AG04450 (cell line): ENCODE measurements around the gene CDH13. TPM values are rescaled to one million over a fixed set of nuclear protein-coding genes. Genes with fewer than 3 reads are reported as not detected.

ENCODE experiments used
- CTCF ChIA-PET: fragments of 300-600, 350-600 bp; formaldehyde crosslinking; extraction: SDS; loops from one replicate; lab custom pipeline; 2022; ENCODE audit warnings: antibody characterized with exemption, inconsistent platforms; lab: Charles Lee
- POLR2A ChIA-PET: fragments of 350-600 bp; formaldehyde crosslinking; extraction: SDS; loops from one replicate; lab custom pipeline; 2021; ENCODE audit warnings: antibody characterized with exemption, inconsistent platforms; lab: Yijun Ruan, JAX
- DNase-seq: peaks from one replicate; pipeline ENCODE4 v3.0.0-alpha.2; 2011; ENCODE audit warnings: low read depth, low spot score
- H3K27ac ChIP-seq: one replicate; pipeline ENCODE4 v1.5.1; 2012; ENCODE audit warnings: low read depth, low read length, control low read depth
- H3K27me3 ChIP-seq: one replicate; pipeline ENCODE4 v1.6.0; 2012; ENCODE audit warnings: low read length; ENCODE audit not compliant: control insufficient read depth, insufficient read depth
- H3K4me3 ChIP-seq: 2 replicates; pipeline ENCODE4 v1.5.1; 2011; ENCODE audit warnings: mild to moderate bottlenecking, low read depth, low read length, control low read depth
- H3K9me3 ChIP-seq: 2 replicates; pipeline ENCODE4 v1.5.1; 2012; ENCODE audit warnings: low read length; ENCODE audit not compliant: control insufficient read depth, insufficient read depth
- CTCF ChIP-seq: IDR thresholded peaks from 2 replicates; pipeline ENCODE4 v1.5.1; 2011; ENCODE audit warnings: low read depth, low read length, control low read depth, inconsistent platforms
- polyA plus RNA-seq: library from polyadenylated mRNA; depleted of rRNA; stranded (reverse); fragments of >200 nt; gene quantifications from 2 replicates; pipeline ENCODE4 v1.2.3, GENCODE V29; 2011

The CDH13 gene
- polyA plus RNA-seq, 1 experiment = 55.0 TPM

- H3K27ac ChIP-seq = no peak overlapping the region
- TF ChIP-seq CTCF = no peak
- no peak overlapping the region for H3K4me3 ChIP-seq
- POLR2A ChIA-PET = interaction anchor here (0.5 kb wide), 1 partner anchor 16 kb away, joined by 3 read pairs; no protein-coding TSS in a partner anchor
- CTCF ChIA-PET = no interaction called here
- no peaks in the 10 kb centered on the region for H3K27me3 ChIP-seq
- no peak for DNase-seq
- H3K9me3 ChIP-seq = peaks cover 2% of the 10 kb centered on the region
These were observed 1084.3 kb downstream of the CDH13 start for GRCh38 chr16:83711069-83711468.

GRCh38 chr16:83713597-83713996, 1086.8 kb downstream of the CDH13 start:
- CTCF ChIA-PET = no interaction called here
- H3K27ac ChIP-seq = no peak overlapping the region
- POLR2A ChIA-PET = no interaction called here
- no peak for TF ChIP-seq CTCF
- H3K9me3 ChIP-seq = peaks cover 2% of the 10 kb centered on the region
- DNase-seq = no peak
- H3K4me3 ChIP-seq = no peak overlapping the region
- H3K27me3 ChIP-seq = no peaks in the 10 kb centered on the region

- Histone ChIP-seq H3K27me3 (no peaks in the 10 kb centered on the region), H3K27ac (no peak overlapping the region), H3K4me3 (no peak overlapping the region), H3K9me3 (peaks cover 2% of the 10 kb centered on the region)
- CTCF ChIA-PET = no interaction called here
- no peak for TF ChIP-seq CTCF
- POLR2A ChIA-PET = no interaction called here
- no peak for DNase-seq
These were observed 1087.5 kb downstream of the CDH13 start for GRCh38 chr16:83714286-83714685.

- no peak for DNase-seq
- H3K27me3 ChIP-seq = no peaks in the 10 kb centered on the region
- no peak for TF ChIP-seq CTCF
- ChIA-PET POLR2A (no interaction called here), CTCF (no interaction called here)
- no peak overlapping the region for H3K4me3 ChIP-seq
- no peak overlapping the region for H3K27ac ChIP-seq
- peaks cover 2% of the 10 kb centered on the region for H3K9me3 ChIP-seq
These were observed 1088.6 kb downstream of the CDH13 start for GRCh38 chr16:83715217-83715920.

- no peak for DNase-seq
- Histone ChIP-seq H3K27ac (no peak overlapping the region), H3K27me3 (no peaks in the 10 kb centered on the region), H3K9me3 (peaks cover 2% of the 10 kb centered on the region; the same call in 1 of the 2 replicates), H3K4me3 (no peak overlapping the region)
- TF ChIP-seq CTCF = no peak
- ChIA-PET POLR2A (no interaction called here), CTCF (no interaction called here)
These were observed 1090.5 kb downstream of the CDH13 start for GRCh38 chr16:83717308-83717707.
